Endothelial cell of umbilical vein (primary cell): ENCODE results near the gene KRTAP10-11. TPM values are rescaled to one million over a fixed set of nuclear protein-coding genes. Genes with fewer than 3 reads are reported as not detected.

Source experiments
- BruUV-seq: library from RNA; stranded (reverse); fragments of 400-500 nt; replicated peaks from 2 replicates; lab custom pipeline; 2021; lab: Mats Ljungman, UMichigan
- CTCF ChIA-PET: fragments of 300-600, 350-600 bp; sonication (Branson Sonifier 250); formaldehyde crosslinking; loops from one replicate; lab custom pipeline; 2021; ENCODE audit warnings: antibody characterized with exemption, inconsistent platforms; lab: Charles Lee
- POLR2A ChIA-PET: fragments of 300-600, 350-600 bp; sonication (Branson Sonifier 250); formaldehyde crosslinking; loops from one replicate; lab custom pipeline; 2021; ENCODE audit warnings: antibody characterized with exemption, inconsistent platforms; lab: Charles Lee
- DNase-seq: peaks from one replicate; pipeline ENCODE4 v3.0.0-alpha.2; 2011; ENCODE audit warnings: low read depth, low spot score
- FAIRE-seq: peaks from 2 replicates; lab custom pipeline; 2011; peaks lifted over from hg19 to GRCh38; lab: Jason Lieb, UNC
- H2AFZ ChIP-seq: 2 replicates; pipeline ENCODE4 v1.6.0; 2012; ENCODE audit warnings: low read depth, low read length, control low read depth, inconsistent platforms
- H3K27ac ChIP-seq: 2 replicates; pipeline ENCODE4 v1.5.1; 2011; ENCODE audit warnings: low read depth, mild to moderate bottlenecking, control low read depth, low read length, moderate library complexity; ENCODE audit not compliant: insufficient read depth
- H3K27me3 ChIP-seq, 2 experiments: 2 replicates each; pipeline versions ENCODE4 v1.6.0 to v1.6.1; 2011; ENCODE audit warnings: low read length in 2 of 2, mixed read lengths in 1 of 2; ENCODE audit not compliant: control insufficient read depth in 2 of 2, insufficient read depth in 2 of 2
- H3K36me3 ChIP-seq, 2 experiments: 2 replicates in 1 of 2; 3 replicates in 1 of 2; pipeline ENCODE4 v1.5.1; 2011; ENCODE audit warnings: low read length in 2 of 2, mild to moderate bottlenecking in 1 of 2, moderate library complexity in 1 of 2; ENCODE audit not compliant: control insufficient read depth in 2 of 2, insufficient read depth in 2 of 2; ENCODE audit errors: extremely low read depth in 1 of 2
- H3K4me1 ChIP-seq: 3 replicates; pipeline ENCODE4 v1.5.1; 2011; ENCODE audit warnings: mild to moderate bottlenecking, low read length; ENCODE audit not compliant: control insufficient read depth, insufficient read depth; ENCODE audit errors: extremely low read depth
- H3K4me2 ChIP-seq: 2 replicates; pipeline ENCODE4 v1.6.1; 2011; ENCODE audit warnings: low read length, control low read depth, mixed read lengths; ENCODE audit not compliant: insufficient read depth
- H3K4me3 ChIP-seq, 3 experiments: fragments of 200-600 bp in 1 of 3; sonication (generic), shearing (Covaris generic) in 1 of 3; replicated peaks in 1 of 3; 2 replicates each; pipeline ENCODE4 v1.5.1; 2011 to 2016; ENCODE audit warnings: control low read depth in 3 of 3, low read length in 3 of 3, mild to moderate bottlenecking in 2 of 3, inconsistent platforms in 1 of 3, low read depth in 1 of 3, moderate library complexity in 1 of 3; ENCODE audit not compliant: insufficient read depth in 1 of 3
- H3K79me2 ChIP-seq: 2 replicates; pipeline ENCODE4 v1.6.0; 2012; ENCODE audit warnings: low read length, inconsistent platforms; ENCODE audit not compliant: control insufficient read depth, insufficient read depth
- H3K9ac ChIP-seq: replicated peaks from 2 replicates; pipeline ENCODE3; 2011; ENCODE audit warnings: low read length, control low read depth; ENCODE audit not compliant: insufficient read depth; ENCODE audit errors: extremely low read depth
- H3K9me1 ChIP-seq: replicated peaks from 3 replicates; pipeline ENCODE4 v1.6.0; 2011; ENCODE audit warnings: mild to moderate bottlenecking, low read length; ENCODE audit not compliant: control insufficient read depth, insufficient read depth; ENCODE audit errors: extremely low read depth
- H3K9me3 ChIP-seq: replicated peaks from 2 replicates; pipeline ENCODE4 v1.5.1; 2012; ENCODE audit warnings: low read length, inconsistent platforms; ENCODE audit not compliant: control insufficient read depth, insufficient read depth
- H4K20me1 ChIP-seq: replicated peaks from 2 replicates; pipeline ENCODE3; 2011; ENCODE audit warnings: mild to moderate bottlenecking, low read length; ENCODE audit not compliant: control insufficient read depth, insufficient read depth; ENCODE audit errors: extremely low read depth
- CTCF ChIP-seq, 2 donors: IDR thresholded peaks; 1 replicate in 1 of 2; 2 replicates in 1 of 2; pipeline ENCODE4 v1.5.1; 2011; ENCODE audit warnings: low read length in 2 of 2, mild to moderate bottlenecking in 2 of 2, moderate library complexity in 2 of 2, control low read depth in 1 of 2, inconsistent platforms in 1 of 2, low read depth in 1 of 2; ENCODE audit not compliant: insufficient read depth in 1 of 2; ENCODE audit errors: extremely low read depth in 1 of 2
- MAX ChIP-seq: IDR thresholded peaks from 2 replicates; pipeline ENCODE4 v1.6.1; 2011; ENCODE audit not compliant: insufficient read depth, insufficient read length
- MYC ChIP-seq: IDR thresholded peaks from one replicate; pipeline ENCODE4 v1.6.1; 2011; ENCODE audit warnings: mild to moderate bottlenecking, low read depth, low read length
- dilution Hi-C: fragments of 300-500 bp; cut with MboI; formaldehyde crosslinking; loops from one replicate; pipeline ENCODE4 v1.15.0; 2019; ENCODE audit warnings: low sequenced_read_pairs; ENCODE audit not compliant: extremely low pct_ligation_motif_present
- intact Hi-C: fragments of 100-400 bp; cut with micrococcal nuclease; formaldehyde crosslinking; loops from one replicate; pipeline ENCODE4 v1.10.0; 2022
- polyA plus RNA-seq, 4 experiments: library from polyadenylated mRNA; depleted of rRNA in 3 of 4; stranded (reverse) in 3 of 4; unstranded in 1 of 4; fragments of >200 nt; gene quantifications; 2 replicates each; pipeline versions ENCODE4 v1.2.1 to v1.2.3, GENCODE V29; 2011 to 2012; ENCODE audit warnings: missing spikeins in 1 of 4
- total RNA-seq: library from RNA; stranded (reverse); gene quantifications from 2 replicates; pipeline ENCODE4 v1.2.3, GENCODE V29; 2021

KRTAP10-11 gene
- total and polyA plus RNA-seq, 2 donors (not counting 3 experiments of a cell fraction or from before 2014, with no cell fraction given), result not detected

- H3K9me3 ChIP-seq, result no peaks in the 10 kb centered on the region
- no peaks in the 10 kb centered on the region for H3K4me1 ChIP-seq
- TF ChIP-seq MYC (no peak), MAX (no peak), CTCF (IDR thresholded peaks at IDR 0.05; ENCODE audit: extremely low read depth in 1 of 2, insufficient read depth in 1 of 2, low read depth in 1 of 2, low read length in 2 of 2) (no peak)
- DNase-seq, result no peak
- no peak overlapping the region for H3K27ac ChIP-seq
- no TSS peak for BruUV-seq
- no peaks in the 10 kb centered on the region for H3K79me2 ChIP-seq
- dilution Hi-C loops, result no loop called here
- ChIA-PET CTCF (interaction anchor here (1.0 kb wide), 1 partner anchor 23 kb away, joined by 3 read pairs; no protein-coding TSS in a partner anchor), POLR2A (interaction anchor here (1.1 kb wide), 1 partner anchor 32 kb away, joined by 3 read pairs; no protein-coding TSS in a partner anchor)
- intact Hi-C loops, result no loop called here
- no peak overlapping the region for H3K9ac ChIP-seq
- no peak overlapping the region for H3K4me2 ChIP-seq
- no peaks in the 10 kb centered on the region for H3K27me3 ChIP-seq
- no peaks in the 10 kb centered on the region for H3K9me1 ChIP-seq
- H3K36me3 ChIP-seq, result no peaks in the 10 kb centered on the region
- no peak for FAIRE-seq
- no peaks in the 10 kb centered on the region for H4K20me1 ChIP-seq
- no peak overlapping the region for H3K4me3 ChIP-seq
- no peak overlapping the region for H2AFZ ChIP-seq
These were observed 7.7 kb downstream of the KRTAP10-11 start for GRCh38 chr21:44653656-44654575.
